Measurements from ENCODE around the gene ASAP2.

Gene ASAP2

DNA sequence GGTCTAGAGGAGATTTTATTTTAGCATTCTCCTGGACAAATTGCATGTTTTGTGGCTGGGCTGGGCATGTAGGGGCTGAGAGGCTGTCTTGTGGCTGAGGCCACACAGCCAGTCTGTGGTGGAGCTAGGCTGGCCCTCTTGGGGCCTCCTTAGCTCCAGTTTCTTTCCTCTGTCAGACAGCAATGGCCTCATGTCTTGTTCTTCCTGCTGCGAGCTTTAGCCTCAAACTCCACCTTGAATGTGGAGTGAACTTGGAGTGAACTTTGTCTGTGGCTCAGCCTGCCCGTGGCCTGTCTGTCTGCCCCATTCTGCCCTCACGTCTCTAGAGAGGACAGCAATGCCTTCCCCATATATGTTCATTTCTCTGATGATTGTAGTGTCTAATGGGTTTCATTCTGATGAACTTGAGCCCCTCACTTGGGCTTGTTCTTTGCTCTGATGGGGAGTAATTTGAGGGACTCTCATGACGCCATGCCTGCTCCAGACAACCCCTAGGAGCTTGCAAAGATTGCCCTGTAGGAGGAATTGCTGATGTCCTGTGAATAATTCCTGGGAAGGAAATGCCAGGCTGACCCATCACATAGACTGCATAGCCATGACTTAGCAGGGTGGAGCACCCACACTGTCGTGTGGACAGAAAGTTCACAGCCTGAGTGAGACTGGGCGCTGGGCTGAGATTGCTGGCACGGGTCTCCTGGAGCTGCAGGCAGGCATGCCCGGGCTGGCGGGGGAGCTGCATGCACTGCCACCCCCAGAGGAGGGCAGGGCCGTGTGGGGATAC lies 42.6 kb downstream of the ASAP2 start:
- Histone ChIP-seq H3K9me3 (ENCODE audit: control insufficient read depth, low read length) (no peaks in the 10 kb centered on the region), H3K4me3 (ENCODE audit: low read length) (no peak overlapping the region), H3K9ac (ENCODE audit: low read length) (peak overlapping the region; percentile 24), H3K4me1 (ENCODE audit: control insufficient read depth, insufficient read depth, low read length) (peaks cover 46% of the 10 kb centered on the region), H3K27me3 (replicated peaks; ENCODE audit: control insufficient read depth, insufficient read depth, low read length) (no peaks in the 10 kb centered on the region), H3K36me3 (ENCODE audit: control insufficient read depth, insufficient read depth, low read length, severe bottlenecking) (no peaks in the 10 kb centered on the region)
- DNase-seq (ENCODE audit: low read depth), result peak; percentile 71

DNA sequence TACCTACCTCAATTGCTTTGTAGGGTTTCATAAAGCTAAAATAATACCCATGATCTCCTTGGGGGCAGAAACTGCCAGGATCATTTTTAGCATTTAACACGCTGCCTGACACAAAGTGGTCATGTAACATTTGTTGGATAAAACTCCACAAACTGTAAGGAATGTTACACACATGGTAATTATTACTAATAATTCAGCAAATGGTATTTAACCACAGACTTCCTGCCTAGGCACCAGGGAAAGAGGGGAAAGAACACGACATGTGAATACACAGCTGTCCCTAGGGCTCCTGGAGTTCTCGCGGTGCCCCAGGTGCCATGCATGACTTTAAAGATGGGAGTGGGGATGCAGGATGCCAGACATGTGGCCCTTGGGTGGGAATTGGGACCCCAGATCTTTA lies 43.5 kb downstream of the ASAP2 start:
- DNase-seq (ENCODE audit: low read depth), result no peak
- Histone ChIP-seq H3K27me3 (replicated peaks; ENCODE audit: control insufficient read depth, insufficient read depth, low read length) (no peaks in the 10 kb centered on the region), H3K9ac (ENCODE audit: low read length) (peak overlapping the region; percentile 22), H3K36me3 (ENCODE audit: control insufficient read depth, insufficient read depth, low read length, severe bottlenecking) (no peaks in the 10 kb centered on the region), H3K9me3 (ENCODE audit: control insufficient read depth, low read length) (no peaks in the 10 kb centered on the region), H3K4me3 (ENCODE audit: low read length) (no peak overlapping the region), H3K4me1 (ENCODE audit: control insufficient read depth, insufficient read depth, low read length) (peaks cover 46% of the 10 kb centered on the region)

DNA sequence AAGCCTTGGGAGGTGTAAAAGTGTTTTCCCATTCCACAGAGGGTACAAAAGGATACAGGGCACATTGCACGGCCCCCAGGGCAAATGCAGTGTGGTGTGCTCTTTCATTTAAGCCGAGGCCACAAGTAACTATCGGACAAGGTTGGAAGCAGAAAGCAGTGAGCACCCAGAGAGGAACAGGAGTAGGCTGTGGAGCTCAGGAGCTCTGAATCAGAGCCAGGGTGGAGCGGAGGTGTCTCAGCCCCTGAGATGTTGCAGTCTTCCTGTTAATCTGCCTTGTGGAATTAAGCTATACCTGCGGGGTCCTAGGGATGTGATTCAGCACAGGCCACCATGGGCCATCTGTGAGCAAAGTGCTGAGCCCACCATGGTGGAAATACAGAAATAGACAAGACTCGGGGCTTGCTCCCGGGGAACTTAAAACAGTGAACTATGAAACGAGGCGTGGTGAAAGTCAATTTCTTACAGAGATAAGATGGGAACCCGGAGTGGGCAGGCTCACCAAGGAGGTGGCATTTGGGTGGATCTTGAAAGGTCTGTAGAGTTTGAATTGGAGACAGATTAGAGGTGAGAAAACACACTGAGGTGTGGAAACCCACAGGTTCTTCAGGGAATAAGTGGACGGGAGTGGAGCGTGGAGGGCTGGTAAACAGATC lies 44.0 kb downstream of the ASAP2 start:
- no peak for DNase-seq (ENCODE audit: low read depth)
- Histone ChIP-seq H3K27me3 (replicated peaks; ENCODE audit: control insufficient read depth, insufficient read depth, low read length) (no peaks in the 10 kb centered on the region), H3K4me3 (ENCODE audit: low read length) (no peak overlapping the region), H3K9me3 (ENCODE audit: control insufficient read depth, low read length) (no peaks in the 10 kb centered on the region), H3K4me1 (ENCODE audit: control insufficient read depth, insufficient read depth, low read length) (peaks cover 49% of the 10 kb centered on the region), H3K36me3 (ENCODE audit: control insufficient read depth, insufficient read depth, low read length, severe bottlenecking) (no peaks in the 10 kb centered on the region), H3K9ac (ENCODE audit: low read length) (no peak overlapping the region)

DNA sequence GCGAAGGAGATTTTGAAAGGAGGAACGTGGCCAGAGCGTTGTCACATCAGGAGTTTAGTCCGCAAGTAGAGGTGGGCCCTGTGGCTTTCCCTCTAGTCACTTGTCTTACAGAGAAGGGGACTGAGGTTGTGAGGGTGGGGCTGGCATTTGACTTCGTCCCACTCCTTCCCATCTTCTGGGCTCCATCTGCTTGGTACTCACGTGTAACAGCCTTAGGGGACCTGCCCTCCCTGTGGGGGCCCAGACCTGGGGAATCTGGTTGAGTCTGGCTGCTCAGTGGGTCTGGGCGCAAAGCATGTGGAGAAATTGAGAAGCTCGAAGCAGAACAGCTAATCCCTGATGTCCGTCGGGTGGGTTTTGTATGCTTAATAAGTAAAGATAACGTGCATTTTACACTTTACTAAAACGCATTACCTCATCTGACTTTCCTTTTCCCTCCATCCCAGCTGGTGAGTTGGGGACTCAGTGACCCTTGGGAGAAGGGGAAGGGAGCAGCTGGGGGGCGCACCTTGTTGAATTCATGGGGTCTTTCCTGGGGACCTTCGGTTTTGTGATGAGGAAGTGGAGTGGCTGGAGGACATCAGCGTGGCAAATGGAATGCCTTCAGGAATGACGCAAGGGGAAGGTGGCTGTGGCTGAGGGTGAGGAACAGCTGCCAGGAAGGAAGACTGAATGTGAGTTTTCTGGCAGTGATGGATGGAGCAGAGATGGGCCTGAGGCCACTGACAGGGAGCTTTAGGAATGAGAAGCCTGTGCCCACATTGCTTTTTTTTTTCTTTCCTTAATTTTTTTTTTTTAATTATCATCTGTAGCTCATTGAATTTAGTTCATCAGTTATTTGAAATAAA lies 44.8 kb downstream of the ASAP2 start:
- Histone ChIP-seq H3K27me3 (replicated peaks; ENCODE audit: control insufficient read depth, insufficient read depth, low read length) (no peaks in the 10 kb centered on the region), H3K4me1 (ENCODE audit: control insufficient read depth, insufficient read depth, low read length) (peaks cover 56% of the 10 kb centered on the region), H3K9ac (ENCODE audit: low read length) (peak overlapping the region; percentile 44), H3K9me3 (ENCODE audit: control insufficient read depth, low read length) (no peaks in the 10 kb centered on the region), H3K36me3 (ENCODE audit: control insufficient read depth, insufficient read depth, low read length, severe bottlenecking) (no peaks in the 10 kb centered on the region), H3K4me3 (ENCODE audit: low read length) (peak overlapping the region; percentile 25)
- DNase-seq (ENCODE audit: low read depth), result peak; percentile 84

DNA sequence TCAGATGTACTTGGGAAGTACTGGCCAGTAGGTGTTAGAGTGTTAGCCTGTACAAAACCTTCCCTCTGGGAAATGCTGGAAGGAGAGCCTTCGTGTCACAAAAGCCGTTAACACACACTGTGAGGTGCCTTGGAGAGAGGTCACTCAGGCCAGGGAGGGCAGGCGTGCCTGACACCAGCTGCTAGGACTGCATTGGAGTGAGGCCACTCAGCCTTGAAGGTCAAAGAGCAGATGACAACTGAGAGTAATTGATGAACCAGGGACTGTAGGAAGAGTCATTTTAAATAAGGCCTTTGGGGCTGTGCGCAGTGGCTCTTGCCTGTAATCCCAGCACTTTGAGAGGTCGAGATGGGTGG lies 45.4 kb downstream of the ASAP2 start:
- Histone ChIP-seq H3K4me3 (ENCODE audit: low read length) (peak overlapping the region; percentile 21), H3K36me3 (ENCODE audit: control insufficient read depth, insufficient read depth, low read length, severe bottlenecking) (no peaks in the 10 kb centered on the region), H3K27me3 (replicated peaks; ENCODE audit: control insufficient read depth, insufficient read depth, low read length) (no peaks in the 10 kb centered on the region), H3K9ac (ENCODE audit: low read length) (peak overlapping the region; percentile 44), H3K9me3 (ENCODE audit: control insufficient read depth, low read length) (no peaks in the 10 kb centered on the region), H3K4me1 (ENCODE audit: control insufficient read depth, insufficient read depth, low read length) (peaks cover 62% of the 10 kb centered on the region)
- no peak for DNase-seq (ENCODE audit: low read depth)

DNA sequence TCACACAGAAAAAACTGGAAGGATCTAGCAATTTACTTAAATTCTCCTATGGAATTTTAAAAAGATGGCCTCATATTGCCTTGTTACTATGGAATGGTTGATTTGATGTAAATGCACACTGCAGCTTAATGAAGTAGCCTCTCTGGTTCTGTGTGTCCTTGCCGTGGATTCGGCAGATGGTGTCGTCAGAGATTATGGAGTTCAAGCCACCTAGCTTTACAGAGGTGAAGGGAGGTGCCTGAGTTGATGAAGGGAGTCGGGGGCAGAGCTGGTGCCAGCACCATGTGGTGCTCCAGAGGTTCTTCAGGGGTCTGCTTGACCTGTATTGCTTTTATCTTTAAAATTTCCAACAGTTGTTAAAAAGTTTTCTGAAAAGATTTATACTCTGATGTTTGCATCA lies 48.8 kb downstream of the ASAP2 start:
- Histone ChIP-seq H3K36me3 (ENCODE audit: control insufficient read depth, insufficient read depth, low read length, severe bottlenecking) (no peaks in the 10 kb centered on the region), H3K9ac (ENCODE audit: low read length) (no peak overlapping the region), H3K4me3 (ENCODE audit: low read length) (no peak overlapping the region), H3K4me1 (ENCODE audit: control insufficient read depth, insufficient read depth, low read length) (peaks cover 70% of the 10 kb centered on the region), H3K9me3 (ENCODE audit: control insufficient read depth, low read length) (no peaks in the 10 kb centered on the region), H3K27me3 (replicated peaks; ENCODE audit: control insufficient read depth, insufficient read depth, low read length) (no peaks in the 10 kb centered on the region)
- DNase-seq (ENCODE audit: low read depth), result no peak

DNA sequence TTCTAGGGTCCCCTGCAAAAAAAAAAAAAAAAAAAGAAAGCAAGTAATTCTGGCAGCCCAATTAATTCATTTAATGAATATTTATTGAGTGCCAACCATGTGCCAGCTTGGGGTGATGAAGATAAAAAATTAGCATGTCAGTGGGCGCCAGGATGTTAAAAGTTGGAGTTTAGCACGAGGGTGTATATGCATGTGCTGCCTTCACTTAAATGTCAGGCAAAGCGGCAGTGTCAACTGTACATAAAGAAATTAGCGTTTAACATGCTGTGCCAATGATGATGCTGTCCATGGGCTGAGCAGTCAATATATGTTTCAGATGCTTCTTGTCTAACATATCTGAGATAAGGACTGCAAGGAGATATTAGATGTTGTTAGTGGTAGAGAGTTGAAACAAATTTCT lies 49.5 kb downstream of the ASAP2 start:
- no peaks in the 10 kb centered on the region for H3K27me3 ChIP-seq (replicated peaks; ENCODE audit: control insufficient read depth, insufficient read depth, low read length)
- H3K36me3 ChIP-seq (ENCODE audit: control insufficient read depth, insufficient read depth, low read length, severe bottlenecking), result no peaks in the 10 kb centered on the region
- no peak for DNase-seq (ENCODE audit: low read depth)
- H3K4me1 ChIP-seq (ENCODE audit: control insufficient read depth, insufficient read depth, low read length), result peaks cover 70% of the 10 kb centered on the region
- H3K9ac ChIP-seq (ENCODE audit: low read length), result peak overlapping the region; percentile 24
- no peaks in the 10 kb centered on the region for H3K9me3 ChIP-seq (ENCODE audit: control insufficient read depth, low read length)
- peak overlapping the region; percentile 64 for H3K4me3 ChIP-seq (ENCODE audit: low read length)

DNA sequence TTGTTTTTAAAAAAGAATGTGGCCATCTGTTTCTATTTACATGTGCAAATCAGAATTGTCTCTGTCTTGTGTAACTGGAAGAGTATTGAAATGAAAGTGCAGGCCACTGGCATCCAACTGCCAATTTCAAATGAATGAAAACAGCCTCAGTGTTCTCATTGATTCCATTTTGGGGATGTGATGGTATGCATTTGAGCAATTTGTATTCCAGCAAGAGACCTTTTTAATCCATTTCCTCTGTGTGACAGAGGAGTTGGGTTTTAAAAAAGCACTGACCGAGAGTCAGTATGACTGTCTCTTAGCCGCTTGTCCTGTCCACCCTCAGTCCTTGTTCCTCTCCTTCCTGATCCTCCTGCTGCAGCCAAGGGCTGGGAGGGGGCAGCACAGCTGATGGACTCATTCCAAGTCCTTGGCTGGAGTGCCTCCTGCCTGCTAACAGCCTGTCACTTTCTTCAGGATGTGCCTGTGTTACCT lies 50.0 kb downstream of the ASAP2 start:
- peak overlapping the region; percentile 73 for H3K9ac ChIP-seq (ENCODE audit: low read length)
- H3K27me3 ChIP-seq (replicated peaks; ENCODE audit: control insufficient read depth, insufficient read depth, low read length), result no peaks in the 10 kb centered on the region
- H3K4me3 ChIP-seq (ENCODE audit: low read length), result peak overlapping the region; percentile 64
- H3K4me1 ChIP-seq (ENCODE audit: control insufficient read depth, insufficient read depth, low read length), result peaks cover 70% of the 10 kb centered on the region
- peak; percentile 87 for DNase-seq (ENCODE audit: low read depth)
- H3K9me3 ChIP-seq (ENCODE audit: control insufficient read depth, low read length), result no peaks in the 10 kb centered on the region
- H3K36me3 ChIP-seq (ENCODE audit: control insufficient read depth, insufficient read depth, low read length, severe bottlenecking), result no peaks in the 10 kb centered on the region

DNA sequence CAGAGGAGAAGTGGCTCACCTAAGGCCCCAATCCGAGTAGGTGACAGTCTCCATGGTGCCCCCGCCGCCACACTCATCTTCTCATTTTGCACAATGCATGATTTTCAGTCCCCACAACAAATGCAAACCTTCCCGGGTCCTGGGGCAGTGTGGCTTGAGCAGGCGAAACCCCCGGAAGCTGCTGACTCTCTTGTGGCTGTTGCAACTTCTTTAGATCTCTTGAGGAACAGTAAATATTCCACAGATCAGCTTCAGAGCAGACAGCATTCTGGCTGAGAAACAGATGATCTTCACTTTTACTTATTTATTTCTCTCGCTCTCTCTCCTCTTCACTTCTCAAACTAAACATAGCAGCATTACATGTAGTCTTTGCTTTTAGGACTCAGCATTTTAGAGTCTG lies 51.9 kb downstream of the ASAP2 start:
- Histone ChIP-seq H3K27me3 (replicated peaks; ENCODE audit: control insufficient read depth, insufficient read depth, low read length) (no peaks in the 10 kb centered on the region), H3K4me1 (ENCODE audit: control insufficient read depth, insufficient read depth, low read length) (peaks cover 80% of the 10 kb centered on the region), H3K9ac (ENCODE audit: low read length) (peak overlapping the region; percentile 84), H3K9me3 (ENCODE audit: control insufficient read depth, low read length) (no peaks in the 10 kb centered on the region), H3K4me3 (ENCODE audit: low read length) (peak overlapping the region; percentile 67), H3K36me3 (ENCODE audit: control insufficient read depth, insufficient read depth, low read length, severe bottlenecking) (no peaks in the 10 kb centered on the region)
- peak; percentile 45 for DNase-seq (ENCODE audit: low read depth)

DNA sequence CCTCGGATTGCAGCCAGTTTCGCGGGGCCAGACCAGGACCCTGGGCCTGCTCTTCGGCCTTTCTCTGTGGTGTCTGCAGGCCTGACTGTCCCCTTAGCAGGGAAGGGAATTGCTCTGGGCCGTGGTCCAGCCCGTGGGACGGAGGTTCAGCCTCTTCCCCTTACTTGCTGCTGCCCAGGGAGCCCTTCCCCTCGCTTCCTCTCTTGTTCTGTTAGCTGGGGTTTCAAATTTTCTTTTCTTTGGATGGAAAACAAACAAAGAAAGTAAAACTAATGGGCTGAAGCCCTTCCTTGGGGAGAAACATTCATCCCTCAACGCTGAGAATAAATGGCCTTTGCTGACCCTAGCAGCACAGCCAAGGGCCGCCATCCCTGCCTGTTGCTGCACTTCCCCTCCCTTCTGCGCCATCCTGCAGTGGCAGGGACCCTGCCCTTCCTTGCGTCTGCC lies 52.4 kb downstream of the ASAP2 start:
- H3K9me3 ChIP-seq (ENCODE audit: control insufficient read depth, low read length), result no peaks in the 10 kb centered on the region
- H3K4me1 ChIP-seq (ENCODE audit: control insufficient read depth, insufficient read depth, low read length), result peaks cover 85% of the 10 kb centered on the region
- no peaks in the 10 kb centered on the region for H3K36me3 ChIP-seq (ENCODE audit: control insufficient read depth, insufficient read depth, low read length, severe bottlenecking)
- no peak for DNase-seq (ENCODE audit: low read depth)
- no peaks in the 10 kb centered on the region for H3K27me3 ChIP-seq (replicated peaks; ENCODE audit: control insufficient read depth, insufficient read depth, low read length)
- peak overlapping the region; percentile 84 for H3K9ac ChIP-seq (ENCODE audit: low read length)
- peak overlapping the region; percentile 67 for H3K4me3 ChIP-seq (ENCODE audit: low read length)

DNA sequence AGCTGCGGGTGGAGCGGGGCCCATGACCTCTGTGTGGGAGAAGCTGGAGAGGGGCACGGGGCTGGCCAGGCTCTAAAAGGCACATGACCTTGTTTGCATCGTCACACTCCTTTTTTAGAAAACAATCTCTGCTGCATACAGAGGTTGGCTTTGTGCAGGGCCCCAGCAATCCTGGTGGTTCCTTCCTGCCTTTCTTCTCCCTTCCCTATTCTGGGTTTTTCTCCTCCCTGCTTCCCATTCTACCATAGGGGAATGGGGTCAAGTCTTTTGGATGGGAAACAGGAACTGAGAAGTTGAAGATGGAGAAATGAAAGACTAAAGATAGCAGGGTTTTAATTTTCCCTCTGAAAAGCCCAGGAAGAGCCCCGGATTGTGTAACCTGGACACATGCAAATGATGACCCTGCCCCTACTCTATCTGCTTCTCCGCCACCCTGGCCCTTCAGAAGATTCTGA lies 53.9 kb downstream of the ASAP2 start:
- H3K4me1 ChIP-seq (ENCODE audit: control insufficient read depth, insufficient read depth, low read length), result peaks cover 89% of the 10 kb centered on the region
- no peak for DNase-seq (ENCODE audit: low read depth)
- H3K9me3 ChIP-seq (ENCODE audit: control insufficient read depth, low read length), result no peaks in the 10 kb centered on the region
- no peaks in the 10 kb centered on the region for H3K27me3 ChIP-seq (replicated peaks; ENCODE audit: control insufficient read depth, insufficient read depth, low read length)
- no peaks in the 10 kb centered on the region for H3K36me3 ChIP-seq (ENCODE audit: control insufficient read depth, insufficient read depth, low read length, severe bottlenecking)
- H3K4me3 ChIP-seq (ENCODE audit: low read length), result peak overlapping the region; percentile 24
- H3K9ac ChIP-seq (ENCODE audit: low read length), result peak overlapping the region; percentile 76
